AG10803 (cell line): ENCODE data around the gene AGAP1.

ENCODE experiments used
- DNase-seq: peaks from one replicate; pipeline ENCODE4 v3.0.0; 2010; ENCODE audit warnings: low read depth
- H3K4me3 ChIP-seq: 2 replicates; pipeline ENCODE4 v1.5.1; 2011; ENCODE audit warnings: mild to moderate bottlenecking, low read length, control low read depth
- TF ChIP-seq, protein P1 (sequence below): conservative IDR thresholded peaks from 2 replicates; pipeline ENCODE4 v1.5.1; 2011; ENCODE audit warnings: mild to moderate bottlenecking, low read length, control low read depth, inconsistent platforms

Gene AGAP1

DNA sequence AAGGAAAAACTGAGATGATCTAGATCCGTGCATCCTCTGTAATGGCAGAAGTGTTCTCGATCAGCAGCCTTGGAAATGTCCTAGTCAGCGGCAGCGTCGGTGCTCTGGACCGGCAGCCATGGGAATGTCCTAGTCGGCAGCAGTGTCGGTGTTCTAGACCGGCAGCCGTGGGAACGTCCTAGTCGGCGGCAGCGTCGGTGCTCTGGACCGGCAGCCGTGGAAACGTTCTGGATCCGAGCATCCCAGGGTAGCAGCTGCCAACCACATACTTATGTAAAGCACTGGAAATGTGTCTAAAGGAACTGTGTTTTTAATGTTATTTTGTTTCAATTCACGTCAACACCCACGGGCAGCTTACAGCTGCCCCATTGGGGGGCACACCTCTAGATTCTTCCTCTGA is 615.6 kb downstream of the AGAP1 start:
- TF ChIP-seq, protein P1, sequence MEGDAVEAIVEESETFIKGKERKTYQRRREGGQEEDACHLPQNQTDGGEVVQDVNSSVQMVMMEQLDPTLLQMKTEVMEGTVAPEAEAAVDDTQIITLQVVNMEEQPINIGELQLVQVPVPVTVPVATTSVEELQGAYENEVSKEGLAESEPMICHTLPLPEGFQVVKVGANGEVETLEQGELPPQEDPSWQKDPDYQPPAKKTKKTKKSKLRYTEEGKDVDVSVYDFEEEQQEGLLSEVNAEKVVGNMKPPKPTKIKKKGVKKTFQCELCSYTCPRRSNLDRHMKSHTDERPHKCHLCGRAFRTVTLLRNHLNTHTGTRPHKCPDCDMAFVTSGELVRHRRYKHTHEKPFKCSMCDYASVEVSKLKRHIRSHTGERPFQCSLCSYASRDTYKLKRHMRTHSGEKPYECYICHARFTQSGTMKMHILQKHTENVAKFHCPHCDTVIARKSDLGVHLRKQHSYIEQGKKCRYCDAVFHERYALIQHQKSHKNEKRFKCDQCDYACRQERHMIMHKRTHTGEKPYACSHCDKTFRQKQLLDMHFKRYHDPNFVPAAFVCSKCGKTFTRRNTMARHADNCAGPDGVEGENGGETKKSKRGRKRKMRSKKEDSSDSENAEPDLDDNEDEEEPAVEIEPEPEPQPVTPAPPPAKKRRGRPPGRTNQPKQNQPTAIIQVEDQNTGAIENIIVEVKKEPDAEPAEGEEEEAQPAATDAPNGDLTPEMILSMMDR: no peak
- H3K4me3 ChIP-seq: no peak overlapping the region
- no peak for DNase-seq

DNA sequence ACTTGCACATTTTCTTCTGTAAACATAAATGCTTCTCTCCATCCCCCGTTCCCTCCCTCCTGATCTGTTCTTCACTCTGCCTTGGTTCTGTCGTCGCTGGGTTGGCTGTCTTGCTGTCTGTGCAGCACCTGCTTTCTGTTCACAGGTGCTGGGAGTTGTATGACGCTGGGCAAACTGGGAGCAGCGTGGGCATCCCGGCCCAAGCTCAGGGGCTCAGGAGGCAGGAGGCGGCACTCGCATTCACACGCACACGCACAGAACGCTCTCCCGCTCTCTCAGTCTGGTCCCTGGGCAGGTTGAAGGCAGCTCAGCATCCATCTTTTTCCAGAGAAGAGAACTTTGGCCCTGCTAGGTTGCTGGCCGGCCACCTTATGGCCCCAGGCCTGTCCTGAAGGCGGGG is 618.6 kb downstream of the AGAP1 start:
- DNase-seq: no peak
- no peak overlapping the region for H3K4me3 ChIP-seq
- TF ChIP-seq, protein P1: no peak

DNA sequence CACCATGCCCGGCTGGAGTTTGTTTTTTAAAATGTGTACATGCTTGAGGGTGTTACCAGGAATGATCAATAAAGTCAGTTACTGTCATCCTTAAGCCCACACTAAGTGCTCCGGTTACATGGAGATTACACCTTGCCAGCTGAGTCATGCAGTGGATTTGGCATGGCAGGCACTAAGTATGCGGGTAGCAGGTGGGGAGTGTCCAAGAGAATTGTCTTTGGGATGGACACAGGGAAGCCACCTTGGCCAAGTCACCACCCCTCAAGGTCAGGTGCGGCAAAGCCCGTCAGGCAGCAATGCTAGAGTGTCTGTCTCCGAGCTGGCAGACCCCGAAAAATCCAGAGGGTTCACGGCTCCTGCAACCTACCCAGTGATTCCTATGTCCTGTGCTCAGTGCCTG is 619.6 kb downstream of the AGAP1 start:
- DNase-seq: no peak
- TF ChIP-seq, protein P1: no peak
- no peak overlapping the region for H3K4me3 ChIP-seq

DNA sequence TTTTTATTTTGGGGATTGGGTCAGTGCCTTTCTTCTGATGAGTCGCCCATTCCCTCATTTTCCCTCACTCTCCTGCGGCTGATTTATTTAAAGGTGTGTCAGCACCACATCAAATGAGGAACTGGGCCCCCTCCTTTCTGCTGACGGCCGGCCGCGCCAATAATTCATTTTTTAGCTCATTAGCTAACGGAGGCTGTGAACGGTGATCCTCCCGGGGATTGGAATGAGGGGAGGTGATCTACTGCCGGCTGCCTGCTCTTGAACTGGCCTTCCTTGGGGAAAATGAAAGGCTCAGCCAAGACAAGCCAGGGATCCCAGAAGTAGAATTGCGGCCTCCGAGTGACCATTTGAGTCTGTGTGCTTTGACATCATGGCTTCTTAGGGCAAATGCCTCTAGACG is 620.1 kb downstream of the AGAP1 start:
- no peak for DNase-seq
- TF ChIP-seq, protein P1: no peak
- no peak overlapping the region for H3K4me3 ChIP-seq

DNA sequence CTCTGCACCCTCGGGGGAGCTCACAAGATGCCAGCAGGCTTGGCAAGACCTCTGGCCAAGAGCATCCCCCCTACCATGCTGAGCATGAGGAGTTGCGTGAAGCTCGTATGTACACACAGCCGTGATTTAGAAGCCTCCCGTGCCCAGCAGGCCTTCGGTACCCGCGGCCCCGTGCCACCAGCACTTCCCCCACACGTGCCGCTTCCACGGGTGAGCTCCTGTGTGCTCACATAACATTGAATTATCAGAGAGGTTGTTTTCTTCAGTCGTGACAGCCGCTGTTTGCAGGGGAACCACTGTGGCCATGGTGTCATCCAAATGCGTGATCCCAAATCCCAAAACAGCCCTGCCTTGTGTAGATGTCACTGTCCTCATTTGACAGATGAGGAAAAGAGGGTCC is 621.1 kb downstream of the AGAP1 start:
- no peak for DNase-seq
- TF ChIP-seq, protein P1: no peak
- no peak overlapping the region for H3K4me3 ChIP-seq

DNA sequence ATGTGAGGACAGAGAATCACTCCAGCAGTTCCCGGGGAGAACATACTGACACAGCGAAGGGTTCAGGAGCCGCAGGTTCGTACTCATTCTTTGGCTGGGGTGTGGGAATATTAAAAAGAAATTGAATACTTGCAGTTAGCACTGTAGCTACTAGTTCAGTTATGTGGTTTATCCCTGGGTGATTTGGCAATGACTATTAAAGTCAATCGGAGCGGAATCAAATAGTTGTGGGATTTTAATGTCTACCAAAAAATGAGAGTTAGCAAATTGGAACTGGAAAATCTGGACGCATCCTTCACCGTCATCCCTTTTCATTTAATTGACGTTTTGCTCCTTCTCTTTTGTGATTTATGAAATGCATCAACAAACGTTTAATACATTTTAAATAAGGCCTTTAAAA is 623.6 kb downstream of the AGAP1 start:
- no peak overlapping the region for H3K4me3 ChIP-seq
- TF ChIP-seq, protein P1: no peak
- DNase-seq: no peak

DNA sequence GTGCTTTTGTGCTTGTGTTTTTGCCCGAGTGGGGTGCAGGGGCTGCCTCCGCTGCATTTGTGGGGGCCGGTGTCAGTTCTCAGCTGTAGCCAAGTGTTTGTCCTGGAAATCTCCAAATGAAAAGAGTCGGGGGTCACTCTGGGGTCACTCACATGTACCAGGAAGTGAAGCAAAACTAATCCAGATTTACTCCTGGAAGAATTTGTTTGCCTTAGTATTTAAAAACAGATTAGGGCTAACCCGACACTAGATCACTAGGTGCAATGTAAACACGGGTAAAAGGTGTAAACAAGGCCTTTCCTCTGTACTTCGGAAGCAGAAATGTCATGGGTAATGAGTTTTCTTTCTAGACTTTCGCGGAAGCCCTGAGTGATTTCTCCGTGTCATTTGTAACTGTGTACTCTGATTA is 624.0 kb downstream of the AGAP1 start:
- TF ChIP-seq, protein P1: no peak
- H3K4me3 ChIP-seq: no peak overlapping the region
- no peak for DNase-seq
